ENCODE data around the gene EGFR.

EGFR gene

DNA sequence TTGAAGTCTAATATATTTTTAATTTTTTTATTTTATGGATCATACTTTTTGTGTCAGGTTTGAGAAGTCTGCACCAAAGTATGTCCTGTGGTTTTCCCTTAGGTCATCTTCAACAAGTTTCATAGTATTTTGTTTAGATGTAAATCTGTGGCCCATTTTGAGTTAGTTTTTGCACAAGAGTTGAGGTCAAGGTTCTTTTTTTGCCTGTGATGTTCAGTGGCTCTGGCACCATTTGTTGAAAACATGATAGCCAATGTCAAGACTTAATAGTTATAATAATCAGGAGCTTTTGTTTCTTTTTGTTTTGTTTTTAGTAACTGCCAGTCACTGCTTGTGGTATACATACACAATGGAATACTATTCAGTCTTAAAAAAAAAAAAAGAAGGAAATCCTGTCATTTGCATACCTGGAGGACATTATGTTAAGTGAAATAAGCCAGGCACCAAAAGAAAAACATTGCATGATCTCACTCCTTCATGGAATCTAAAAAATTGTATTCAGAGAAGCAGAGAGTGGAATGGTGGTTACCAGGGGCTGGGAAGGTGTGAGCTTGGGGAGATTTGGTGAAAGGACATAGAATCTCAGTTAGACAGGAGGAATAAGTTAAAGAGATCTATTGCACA, 61.3 kb downstream of the EGFR start:
- no peak for DNase-seq (ENCODE audit: extremely low read depth in 1 of 2, low read depth in 1 of 2)

DNA sequence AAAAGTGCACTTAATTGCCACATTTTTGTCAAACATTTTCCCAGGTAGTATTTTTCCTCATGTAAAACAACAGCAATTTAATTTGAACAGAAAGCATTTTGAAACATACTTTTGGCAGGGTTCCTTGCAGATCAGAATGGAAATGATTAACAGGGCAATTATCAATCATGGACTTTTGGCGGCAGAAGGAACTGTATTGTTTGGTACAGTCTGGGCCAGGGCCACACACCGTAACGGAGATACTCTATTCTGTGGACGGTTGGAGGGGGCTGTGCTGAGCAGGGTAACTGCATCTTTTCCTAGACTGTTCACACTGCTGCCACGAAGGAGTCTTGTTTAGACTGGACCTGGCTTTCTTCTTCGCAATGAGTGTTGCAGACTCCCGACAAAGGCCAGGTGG, 62.3 kb downstream of the EGFR start:
- DNase-seq (ENCODE audit: extremely low read depth in 1 of 2, low read depth in 1 of 2), result no peak

DNA sequence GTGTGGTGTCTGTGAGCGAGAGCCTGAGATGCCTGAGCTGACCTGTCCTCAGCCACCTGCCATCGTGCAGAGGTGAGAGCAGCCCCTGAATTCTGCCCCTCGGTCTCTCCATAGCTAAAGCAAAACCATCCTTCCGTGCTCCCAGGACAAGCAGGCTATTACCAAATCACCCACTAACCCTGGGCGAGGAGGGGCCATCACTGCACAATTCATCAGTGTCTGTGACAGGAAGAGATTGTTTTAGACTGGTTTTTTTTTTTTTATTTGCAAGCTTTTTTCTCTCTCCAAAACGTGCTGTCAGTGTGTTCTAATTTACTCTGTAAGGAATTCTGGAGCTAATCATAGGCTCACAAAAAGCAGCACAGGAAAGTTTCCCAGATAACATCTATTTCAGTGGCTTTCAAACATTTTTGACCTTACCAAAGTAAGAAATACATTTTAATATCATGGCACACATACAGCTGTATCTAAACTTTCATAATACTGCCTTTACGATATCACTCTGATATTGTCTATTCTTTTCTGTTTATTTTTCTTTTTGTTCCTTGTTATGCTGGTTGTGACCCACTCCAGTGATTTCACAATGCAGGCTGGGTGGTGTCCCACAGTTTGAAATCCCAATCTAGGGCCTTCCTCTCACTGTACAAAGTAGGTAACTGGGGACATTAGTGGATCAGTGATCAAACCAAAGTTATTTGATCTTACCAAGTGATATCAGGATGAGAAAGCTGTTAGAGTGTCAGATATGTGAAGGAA, 62.8 kb downstream of the EGFR start:
- DNase-seq (ENCODE audit: extremely low read depth in 1 of 2, low read depth in 1 of 2), result no peak

DNA sequence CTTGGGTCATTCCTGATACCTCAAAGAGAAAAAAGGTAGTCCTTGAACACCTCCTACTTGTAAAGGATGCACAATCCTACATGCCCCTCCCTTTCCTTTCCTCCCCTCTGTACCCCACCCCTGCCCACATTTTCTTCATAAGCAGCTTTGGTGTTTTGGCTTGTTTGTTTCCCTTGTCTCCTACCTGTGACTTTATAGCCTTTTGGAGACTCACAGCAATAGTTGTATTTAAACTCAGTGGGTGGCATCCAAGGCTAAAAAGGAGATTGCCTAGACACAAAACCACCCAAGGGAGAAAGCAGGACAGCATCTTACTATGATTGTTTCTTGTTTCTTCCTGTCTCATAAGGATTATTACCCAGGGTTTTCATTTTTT, 63.4 kb downstream of the EGFR start:
- no peak for DNase-seq (ENCODE audit: extremely low read depth in 1 of 2, low read depth in 1 of 2)

DNA sequence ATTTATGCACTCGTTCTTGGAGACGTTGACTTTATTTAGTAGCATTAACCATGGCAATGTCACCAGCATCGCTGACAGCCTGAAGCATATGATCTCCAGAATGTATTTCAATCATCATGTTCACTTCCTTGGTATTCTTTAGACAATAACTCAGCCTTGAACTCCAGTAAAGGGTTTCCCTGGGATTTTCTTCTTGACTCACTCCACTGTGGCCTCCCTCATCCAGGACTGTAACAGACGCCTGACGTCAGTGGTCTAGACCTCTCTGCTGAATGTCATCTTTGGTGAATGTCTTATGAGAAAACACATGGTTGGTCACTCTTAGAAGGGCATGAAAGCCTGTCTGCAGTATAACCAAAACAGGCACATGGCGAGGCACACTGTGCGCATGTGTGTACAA, 64.4 kb downstream of the EGFR start:
- no peak for DNase-seq (ENCODE audit: extremely low read depth in 1 of 2, low read depth in 1 of 2)

DNA sequence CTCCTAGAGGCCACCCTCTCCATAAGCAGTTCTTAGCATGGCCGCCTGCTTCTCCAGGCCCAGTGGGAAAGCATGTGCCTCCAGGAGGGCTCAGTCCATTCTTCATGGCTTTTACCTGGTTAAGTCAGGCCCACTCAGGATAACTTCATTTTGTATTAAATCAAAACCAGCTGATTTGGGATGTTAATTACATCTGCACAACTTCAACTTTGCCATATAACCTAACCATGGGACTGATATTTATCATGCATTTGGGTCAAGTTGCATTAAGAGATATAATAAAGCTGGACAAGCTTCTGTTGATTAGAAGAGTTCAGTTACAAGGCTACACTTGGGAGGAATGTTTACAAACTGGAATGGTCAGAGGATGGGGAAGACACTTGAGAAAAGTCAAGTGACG, 65.5 kb downstream of the EGFR start:
- no peak for DNase-seq (ENCODE audit: extremely low read depth in 1 of 2, low read depth in 1 of 2)

DNA sequence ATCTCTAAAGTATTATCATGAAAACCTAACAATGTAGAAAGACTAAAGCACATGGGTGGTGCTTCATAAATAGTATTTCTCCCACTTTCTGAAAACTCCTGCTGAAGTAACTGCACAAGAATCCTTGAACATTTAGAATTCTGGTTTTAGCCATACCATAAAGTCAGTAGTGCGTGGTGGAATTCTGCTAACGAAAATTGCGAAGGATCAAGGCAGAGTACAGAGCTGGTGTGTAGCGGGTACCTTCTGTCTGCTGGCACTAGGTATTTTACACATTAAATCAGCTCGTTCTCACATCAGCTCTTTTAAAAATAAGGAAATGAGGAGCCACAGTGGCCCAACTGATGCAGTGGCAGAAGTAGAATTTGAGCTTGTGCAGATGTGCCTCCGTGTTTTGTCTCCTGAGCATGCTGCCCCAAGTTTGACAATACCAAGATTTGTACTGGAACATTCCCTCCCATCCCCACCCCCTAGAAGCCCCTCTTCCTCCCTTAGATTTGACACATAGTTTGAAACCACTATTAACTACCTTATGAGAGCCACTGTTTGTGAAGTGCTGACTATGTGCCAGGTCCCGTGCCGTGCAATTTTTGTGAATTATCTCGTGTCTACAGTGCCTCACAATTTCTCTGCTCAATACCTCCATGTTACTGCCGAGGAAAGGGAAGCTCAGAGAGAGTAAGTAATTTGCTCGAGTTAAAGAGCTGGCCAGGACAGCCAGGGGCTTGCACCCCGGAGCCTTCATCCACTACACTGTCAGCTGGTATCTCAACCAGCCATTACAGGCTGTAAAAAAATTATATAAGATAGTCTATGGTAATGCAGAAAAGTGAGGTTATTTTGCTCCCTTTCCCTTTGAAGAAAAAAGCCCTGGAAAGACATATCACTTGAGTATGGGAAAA, 66.9 kb downstream of the EGFR start:
- no peak for DNase-seq (ENCODE audit: extremely low read depth in 1 of 2, low read depth in 1 of 2)

DNA sequence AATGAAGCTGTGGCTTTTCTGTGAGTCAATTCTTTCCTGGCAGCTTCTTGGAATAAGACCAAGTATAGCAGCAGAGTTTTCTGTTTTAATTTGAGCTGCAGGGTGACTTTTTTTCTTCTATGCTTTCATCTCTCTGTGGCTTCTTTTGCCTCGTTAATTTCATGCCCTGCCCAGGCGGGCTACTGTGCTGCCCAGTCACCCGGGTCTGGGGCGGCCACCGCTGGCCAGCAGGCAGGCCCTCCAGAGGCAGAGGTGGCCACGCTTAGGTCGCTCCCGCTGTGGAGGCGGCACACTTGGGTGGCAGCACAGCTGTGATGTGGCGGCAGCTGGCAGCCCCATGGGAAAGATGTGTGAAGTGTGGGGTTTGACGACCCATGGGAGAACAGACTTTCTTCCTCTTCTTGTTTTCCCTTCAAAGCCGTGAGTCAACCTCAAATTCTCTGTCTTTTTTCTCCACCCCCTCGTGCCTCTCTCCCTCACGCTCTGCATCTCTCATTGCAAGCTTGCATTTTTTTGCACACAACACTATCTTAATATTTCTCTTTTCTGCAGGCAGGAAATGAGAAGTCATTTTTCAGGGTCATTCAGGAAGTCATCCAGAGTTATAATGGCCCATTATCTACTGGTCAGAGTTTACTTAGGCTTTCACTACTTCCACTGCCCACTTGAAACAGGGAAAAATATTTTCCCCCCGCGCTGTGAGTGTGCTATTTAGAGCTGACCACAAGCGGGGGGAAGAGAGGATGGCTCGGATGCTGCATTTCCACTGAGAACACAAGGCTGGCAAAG, 67.8 kb downstream of the EGFR start:
- peak in 1 of 2 donors; percentile 1 for DNase-seq (ENCODE audit: extremely low read depth in 1 of 2, low read depth in 1 of 2)

DNA sequence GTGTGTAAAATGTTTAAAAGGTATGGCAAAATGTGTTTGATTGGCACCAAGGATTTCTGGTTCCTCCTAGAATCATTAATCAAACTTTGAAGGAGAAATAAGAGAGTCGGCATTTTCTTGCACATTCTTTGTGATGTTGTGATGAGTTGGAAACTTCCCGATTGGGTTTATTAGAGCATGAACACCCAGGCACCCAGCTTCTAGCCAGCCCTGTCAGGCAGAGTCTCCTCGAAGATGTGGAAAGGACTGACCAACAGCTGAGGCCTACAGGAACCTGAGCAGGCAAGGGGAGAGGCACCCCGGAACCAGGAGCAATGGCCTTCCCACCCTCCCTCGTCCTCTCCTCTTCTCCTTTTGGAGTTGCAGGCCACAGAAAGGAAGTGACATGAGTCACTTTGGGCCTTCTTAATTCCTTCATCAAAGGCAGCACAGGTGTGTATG, 68.7 kb downstream of the EGFR start:
- no peak for DNase-seq (ENCODE audit: extremely low read depth in 1 of 2, low read depth in 1 of 2)

DNA sequence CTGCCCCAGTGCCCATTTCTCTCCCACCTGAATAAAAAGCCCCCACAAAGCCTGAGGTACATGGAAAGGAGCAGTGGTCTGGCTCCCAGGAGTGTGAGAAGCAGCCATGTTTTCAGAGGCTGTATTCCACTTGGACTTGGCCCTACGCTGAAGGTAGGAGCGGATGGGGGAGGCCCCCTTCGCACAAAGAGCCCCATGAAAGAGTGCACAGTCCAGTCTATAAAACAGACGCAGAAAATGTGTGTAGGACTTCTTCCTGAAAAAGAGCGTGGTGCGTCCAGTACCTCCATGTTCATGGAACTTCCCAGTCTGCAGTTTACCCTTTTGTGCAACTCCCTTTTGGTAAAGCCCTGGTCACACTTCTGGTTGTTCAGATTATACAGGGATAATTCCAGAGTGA, 69.3 kb downstream of the EGFR start:
- DNase-seq (ENCODE audit: extremely low read depth in 1 of 2, low read depth in 1 of 2), result no peak

DNA sequence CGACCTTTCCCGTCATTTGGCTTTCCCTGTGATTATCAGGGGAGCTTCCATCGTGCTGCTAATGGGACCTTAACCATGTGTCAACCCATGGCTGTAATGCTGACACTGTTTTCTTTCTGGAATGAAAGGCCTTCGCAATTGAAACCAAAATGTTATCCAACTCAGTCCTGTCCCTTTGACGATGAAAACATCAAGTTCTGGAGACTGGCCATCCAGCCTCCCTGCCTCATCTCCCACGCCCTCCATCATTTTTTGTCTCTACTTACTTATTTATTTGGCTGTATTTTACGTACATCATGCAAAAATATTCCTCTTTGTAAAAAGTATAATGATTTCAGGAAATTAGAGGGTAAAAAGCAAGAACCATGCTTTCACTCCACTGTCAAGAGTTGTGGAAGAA, 69.8 kb downstream of the EGFR start:
- DNase-seq (ENCODE audit: extremely low read depth in 1 of 2, low read depth in 1 of 2), result no peak

DNA sequence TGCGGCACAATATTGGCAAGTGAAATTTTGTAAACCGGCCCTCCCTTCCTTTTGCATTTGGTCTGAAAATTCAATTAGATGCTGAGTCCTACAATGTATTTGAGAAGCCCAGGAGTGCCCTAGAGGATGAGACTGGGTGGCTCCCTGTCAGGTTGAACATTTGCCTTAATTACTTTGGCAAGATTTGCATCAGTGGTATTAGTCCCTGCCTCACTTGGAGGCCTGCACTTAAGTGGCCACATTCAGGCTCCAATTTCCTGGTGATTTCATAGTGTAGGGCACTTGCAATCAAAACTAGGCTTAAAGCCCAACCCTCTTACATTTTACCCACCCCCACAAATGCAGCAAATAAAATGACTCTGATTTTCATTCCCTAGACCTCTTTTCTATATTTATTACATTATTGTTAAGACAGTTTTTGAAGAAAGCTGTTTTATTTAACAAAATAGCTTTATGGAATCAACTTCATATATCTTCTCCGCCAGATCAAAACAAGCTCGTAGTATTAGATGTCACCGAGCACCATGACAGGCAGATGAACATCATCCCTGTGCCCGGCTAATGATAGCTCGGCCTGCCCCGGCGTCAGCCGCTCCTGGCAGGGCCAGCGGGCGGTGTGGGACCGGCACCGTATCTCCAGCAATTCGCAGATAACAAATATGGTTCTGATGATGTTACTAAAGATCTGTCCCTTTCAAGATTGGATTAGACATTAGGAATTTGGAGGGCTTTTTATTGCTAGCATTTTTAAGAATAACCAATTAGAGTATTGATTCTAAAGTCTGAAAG, 73.6 kb downstream of the EGFR start:
- no peak for DNase-seq (ENCODE audit: extremely low read depth in 1 of 2, low read depth in 1 of 2)

DNA sequence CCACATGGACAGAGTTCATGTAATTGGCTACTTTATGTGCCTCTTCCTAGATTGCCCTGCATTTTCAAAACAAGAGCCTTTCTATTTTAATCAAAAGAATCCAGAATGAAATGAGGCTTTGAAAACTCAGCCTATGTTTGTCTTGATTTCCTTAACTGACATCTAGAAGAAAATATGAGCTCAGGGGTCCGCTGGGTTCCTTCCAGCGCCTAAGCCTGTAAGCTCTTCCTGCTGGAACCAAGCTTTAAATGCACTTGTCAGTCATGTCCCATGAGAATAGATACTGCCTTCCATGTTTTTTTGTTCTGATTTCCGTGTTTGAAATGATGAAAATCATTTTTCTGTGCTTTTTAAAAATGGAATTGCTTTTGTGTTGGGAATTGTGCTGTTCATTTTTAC, 74.2 kb downstream of the EGFR start:
- DNase-seq (ENCODE audit: extremely low read depth in 1 of 2, low read depth in 1 of 2), result no peak

DNA sequence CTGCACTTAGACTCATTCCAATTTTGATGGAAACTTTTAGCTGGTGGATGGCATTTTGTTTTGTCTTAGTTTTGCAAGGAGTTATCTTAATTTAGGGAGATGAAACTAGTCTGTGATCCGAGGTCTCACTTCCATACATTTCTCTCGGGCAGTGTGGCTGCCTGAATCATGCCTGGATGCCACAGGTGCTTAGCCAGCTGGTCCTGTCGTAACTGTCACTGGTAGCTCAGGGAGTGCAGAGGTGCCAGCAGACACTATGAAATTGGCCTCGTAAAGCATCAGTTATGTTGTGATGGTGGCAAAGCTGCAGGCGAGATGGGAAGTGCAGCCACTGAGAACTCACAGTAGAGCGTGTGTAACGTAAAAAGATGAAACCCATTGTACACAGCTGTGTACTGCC, 74.9 kb downstream of the EGFR start:
- DNase-seq (ENCODE audit: extremely low read depth in 1 of 2, low read depth in 1 of 2), result no peak

DNA sequence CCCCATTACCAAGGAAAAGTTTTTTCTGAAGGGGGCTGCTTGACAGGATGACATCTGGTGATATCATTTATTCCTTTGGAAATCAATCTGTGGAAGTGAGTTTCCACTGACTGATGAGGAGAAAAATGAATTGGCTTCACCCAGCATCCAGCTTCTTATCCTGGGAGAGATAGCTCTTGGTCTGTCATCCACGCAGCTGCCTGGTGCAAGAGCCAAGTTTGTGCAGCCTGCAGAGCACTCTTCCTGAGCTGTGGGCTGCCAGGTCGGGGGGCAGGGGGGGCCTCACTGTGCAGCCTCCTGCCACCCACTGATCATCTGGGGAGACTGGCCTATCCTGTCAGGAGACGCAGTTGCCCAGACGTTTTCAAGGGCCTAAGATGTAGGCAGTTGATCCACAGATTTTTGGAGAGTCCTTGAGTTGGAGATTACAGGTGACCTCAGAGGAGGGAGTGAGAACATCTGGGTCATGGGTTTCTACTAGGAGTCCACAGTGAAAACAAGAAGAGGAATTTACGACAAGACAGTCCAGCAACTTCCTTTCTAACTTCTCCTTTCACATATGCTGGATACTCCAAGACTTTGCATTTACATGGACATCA, 75.4 kb downstream of the EGFR start:
- no peak for DNase-seq (ENCODE audit: extremely low read depth in 1 of 2, low read depth in 1 of 2)

DNA sequence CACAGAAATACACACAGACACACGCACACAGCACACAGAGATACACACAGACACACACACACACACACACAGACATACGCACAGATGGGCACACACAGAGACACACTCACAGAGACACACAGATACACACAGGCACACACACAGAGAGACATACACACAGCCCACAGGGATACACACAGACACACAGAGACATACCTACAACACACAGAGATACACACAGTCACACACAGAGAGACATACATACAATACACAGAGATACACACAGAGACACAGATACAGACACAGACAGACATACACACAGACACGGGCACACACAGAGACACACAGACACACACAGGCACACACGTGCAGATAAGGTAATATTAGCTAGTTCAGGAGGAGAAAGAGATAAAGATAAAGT, 76.9 kb downstream of the EGFR start:
- no peak for DNase-seq (ENCODE audit: extremely low read depth in 1 of 2, low read depth in 1 of 2)

DNA sequence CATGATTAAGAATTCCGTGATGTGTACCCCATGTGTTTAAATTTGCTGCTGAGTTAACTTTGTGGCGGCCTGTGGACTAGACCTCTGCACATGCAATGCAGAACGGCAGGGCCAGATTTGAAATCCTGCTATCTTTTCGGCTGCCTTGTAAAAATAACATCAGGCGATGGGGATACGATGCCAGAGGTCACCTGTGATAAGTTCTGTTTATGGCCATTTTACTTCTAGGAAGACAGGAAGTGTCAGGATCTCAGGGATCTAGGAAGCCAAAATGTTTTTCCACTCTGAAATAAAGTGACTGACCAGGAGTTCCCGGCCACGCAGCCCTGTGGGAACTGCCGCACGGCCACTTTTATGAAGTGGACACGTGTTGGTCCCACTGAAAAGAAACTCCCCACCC, 77.5 kb downstream of the EGFR start:
- DNase-seq (ENCODE audit: extremely low read depth in 1 of 2, low read depth in 1 of 2), result no peak

DNA sequence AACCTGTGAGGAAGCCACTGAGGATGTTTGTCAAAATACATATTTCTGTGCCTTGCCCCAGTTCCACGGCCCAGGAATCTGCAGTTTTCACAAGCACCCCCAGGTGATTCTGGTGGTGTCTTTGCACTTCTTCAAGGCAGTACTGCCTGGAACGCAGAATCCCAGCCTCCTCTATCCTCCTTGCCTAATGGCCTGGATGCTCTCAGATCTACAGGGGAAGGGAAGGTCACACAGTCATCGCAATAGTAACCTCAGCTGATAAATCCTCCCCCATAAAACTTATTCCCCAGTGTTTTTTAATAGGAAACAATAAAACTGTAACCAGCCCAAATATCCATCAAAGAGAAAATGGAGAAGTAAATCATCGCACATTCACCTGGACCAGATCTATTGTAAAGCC, 78.3 kb downstream of the EGFR start:
- DNase-seq (ENCODE audit: extremely low read depth in 1 of 2, low read depth in 1 of 2), result no peak

DNA sequence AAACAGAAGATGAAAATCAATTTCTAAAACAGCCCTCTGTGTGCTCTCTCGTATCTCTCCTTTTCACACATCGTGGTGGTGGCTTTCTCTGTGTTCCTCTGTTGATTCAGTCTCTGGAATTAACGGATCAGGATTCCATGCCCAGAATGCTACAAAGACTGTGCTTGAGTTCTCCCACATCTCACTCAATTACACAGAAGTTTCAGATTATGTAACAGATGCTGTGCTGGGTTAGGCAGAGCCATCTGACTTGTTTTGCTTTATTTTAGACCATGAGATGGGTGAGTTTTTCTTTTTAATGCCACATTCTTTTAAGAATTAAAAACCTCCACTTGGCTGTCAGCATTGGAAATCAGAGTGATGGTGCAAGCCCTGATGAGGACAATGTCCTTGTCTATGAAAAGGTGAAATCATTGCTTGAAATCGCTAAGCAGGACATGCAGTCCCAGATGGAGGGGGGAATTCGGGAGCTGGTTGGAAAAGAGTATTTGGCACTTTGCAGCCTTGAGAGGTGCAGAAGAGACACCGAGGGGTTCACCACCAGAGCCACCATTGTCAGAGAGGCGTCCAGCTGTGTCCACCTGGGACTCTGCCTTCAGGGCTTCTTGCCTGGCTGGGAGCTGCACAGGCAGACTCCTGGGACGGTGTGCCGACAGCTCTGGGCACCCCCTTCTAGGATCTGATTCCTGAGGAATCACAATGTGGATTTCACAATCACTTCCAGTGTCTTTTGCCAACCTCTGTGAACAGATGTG, 80.4 kb downstream of the EGFR start:
- no peak for DNase-seq (ENCODE audit: extremely low read depth in 1 of 2, low read depth in 1 of 2)

Data from stimulated activated CD8-positive, alpha-beta memory T cell treated with anti-CD3 and anti-CD28 coated beads, Interleukin-7, amount 100 ng/mL, for 48 hours (primary cell).